Thoracic aorta (tissue), 2 donors: ENCODE results near the gene ASPDH. TPM values are rescaled to one million over a fixed set of nuclear protein-coding genes. Genes with fewer than 3 reads are reported as not detected.

Experiments
- ATAC-seq: fragments of 150-250 bp; one replicate; pipeline ENCODE4 v1.8.0; 2017; ENCODE audit warnings: low read depth; ENCODE audit not compliant: insufficient number of reproducible peaks, low FRiP score
- DNase-seq: peaks from one replicate; pipeline ENCODE4 v3.0.0-alpha.2; 2020; ENCODE audit warnings: low spot score
- H3K27ac ChIP-seq, 2 donors: fragments of 200-600 bp; sonication (generic); 1 replicate in 1 of 2; 2 replicates in 1 of 2; pipeline ENCODE4 v1.5.1; 2016; ENCODE audit warnings: mild to moderate bottlenecking in 2 of 2, moderate library complexity in 2 of 2
- H3K27me3 ChIP-seq: fragments of 200-600 bp; sonication (generic); replicated peaks from 2 replicates; pipeline ENCODE4 v1.6.0; 2016; ENCODE audit warnings: mild to moderate bottlenecking; ENCODE audit not compliant: insufficient read depth
- H3K36me3 ChIP-seq: fragments of 200-600 bp; sonication (generic); one replicate; pipeline ENCODE4 v1.5.1; 2016
- H3K4me1 ChIP-seq, 2 donors: fragments of 200-600 bp; sonication (generic); 1 replicate in 1 of 2; 2 replicates in 1 of 2; pipeline versions ENCODE4 v1.5.1 to v1.6.0; 2016; ENCODE audit warnings: low read depth in 2 of 2, mild to moderate bottlenecking in 1 of 2; ENCODE audit not compliant: control insufficient read depth in 1 of 2
- H3K4me3 ChIP-seq: fragments of 200-600 bp; sonication (generic); 2 replicates; pipeline ENCODE4 v1.5.1; 2016; ENCODE audit warnings: mild to moderate bottlenecking
- H3K9me3 ChIP-seq: fragments of 200-600 bp; sonication (generic); 2 replicates; pipeline ENCODE4 v1.5.1; 2016
- total RNA-seq, 2 donors: library from RNA; depleted of rRNA; stranded (reverse); fragments of >200 nt; gene quantifications; one replicate each; pipeline versions ENCODE4 v1.1.0 to v1.2.3, GENCODE V29; 2016
- TF ChIP-seq, protein P1 (sequence below): fragments of 200-600 bp; sonication (generic); IDR thresholded peaks from one replicate; pipeline ENCODE4 v1.5.1; 2019; ENCODE audit warnings: antibody characterized with exemption

Gene ASPDH
- total RNA-seq, 2 donors from 2014 or later = not detected

DNA sequence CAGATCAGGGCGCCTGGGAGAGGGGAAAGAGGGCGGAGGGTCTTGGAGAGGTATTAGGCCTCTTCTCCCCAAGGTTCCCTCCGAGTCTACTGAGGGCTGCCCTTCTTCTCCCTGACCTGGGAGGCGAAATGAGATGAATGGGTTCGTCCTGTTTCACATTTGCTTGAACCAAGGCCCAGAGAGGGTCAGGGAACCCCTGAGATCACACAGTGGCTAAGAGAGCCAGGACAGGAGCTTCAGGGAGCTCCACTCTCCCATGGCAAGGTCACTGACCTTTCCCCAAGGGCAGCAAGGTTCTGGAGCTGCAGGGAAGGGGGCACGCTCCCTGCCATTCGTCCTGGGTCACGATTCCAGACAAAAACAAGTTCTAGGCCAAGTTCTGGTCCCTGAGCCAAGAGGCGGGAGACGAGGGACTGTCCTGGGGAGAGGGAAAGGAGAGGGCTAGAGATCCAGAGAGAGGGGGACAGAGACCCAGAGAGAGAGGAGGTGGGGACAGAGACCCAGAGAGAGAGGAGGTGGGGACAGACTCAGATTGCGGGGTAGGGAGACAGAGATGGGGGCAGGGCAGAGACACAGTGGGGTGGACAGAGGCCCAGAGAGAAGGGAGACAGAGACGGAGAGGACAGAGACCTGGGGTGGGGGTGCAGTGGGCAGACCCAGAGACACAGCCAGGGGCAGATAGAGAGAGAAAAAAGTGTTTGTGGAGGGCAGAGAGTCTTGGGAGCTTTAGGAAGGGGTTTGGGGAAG lies 541 bp downstream of the ASPDH start:
- no peaks in the 10 kb centered on the region for H3K9me3 ChIP-seq
- DNase-seq (no peak), ATAC-seq (no peak)
- no peaks in the 10 kb centered on the region for H3K27me3 ChIP-seq
- H3K4me3 ChIP-seq = no peak overlapping the region
- TF ChIP-seq, protein P1, sequence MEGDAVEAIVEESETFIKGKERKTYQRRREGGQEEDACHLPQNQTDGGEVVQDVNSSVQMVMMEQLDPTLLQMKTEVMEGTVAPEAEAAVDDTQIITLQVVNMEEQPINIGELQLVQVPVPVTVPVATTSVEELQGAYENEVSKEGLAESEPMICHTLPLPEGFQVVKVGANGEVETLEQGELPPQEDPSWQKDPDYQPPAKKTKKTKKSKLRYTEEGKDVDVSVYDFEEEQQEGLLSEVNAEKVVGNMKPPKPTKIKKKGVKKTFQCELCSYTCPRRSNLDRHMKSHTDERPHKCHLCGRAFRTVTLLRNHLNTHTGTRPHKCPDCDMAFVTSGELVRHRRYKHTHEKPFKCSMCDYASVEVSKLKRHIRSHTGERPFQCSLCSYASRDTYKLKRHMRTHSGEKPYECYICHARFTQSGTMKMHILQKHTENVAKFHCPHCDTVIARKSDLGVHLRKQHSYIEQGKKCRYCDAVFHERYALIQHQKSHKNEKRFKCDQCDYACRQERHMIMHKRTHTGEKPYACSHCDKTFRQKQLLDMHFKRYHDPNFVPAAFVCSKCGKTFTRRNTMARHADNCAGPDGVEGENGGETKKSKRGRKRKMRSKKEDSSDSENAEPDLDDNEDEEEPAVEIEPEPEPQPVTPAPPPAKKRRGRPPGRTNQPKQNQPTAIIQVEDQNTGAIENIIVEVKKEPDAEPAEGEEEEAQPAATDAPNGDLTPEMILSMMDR = no peak
- H3K27ac ChIP-seq = no peak overlapping the region
- H3K36me3 ChIP-seq = no peaks in the 10 kb centered on the region
- peaks cover 7 to 10% of the 10 kb centered on the region in 2 donors for H3K4me1 ChIP-seq

DNA sequence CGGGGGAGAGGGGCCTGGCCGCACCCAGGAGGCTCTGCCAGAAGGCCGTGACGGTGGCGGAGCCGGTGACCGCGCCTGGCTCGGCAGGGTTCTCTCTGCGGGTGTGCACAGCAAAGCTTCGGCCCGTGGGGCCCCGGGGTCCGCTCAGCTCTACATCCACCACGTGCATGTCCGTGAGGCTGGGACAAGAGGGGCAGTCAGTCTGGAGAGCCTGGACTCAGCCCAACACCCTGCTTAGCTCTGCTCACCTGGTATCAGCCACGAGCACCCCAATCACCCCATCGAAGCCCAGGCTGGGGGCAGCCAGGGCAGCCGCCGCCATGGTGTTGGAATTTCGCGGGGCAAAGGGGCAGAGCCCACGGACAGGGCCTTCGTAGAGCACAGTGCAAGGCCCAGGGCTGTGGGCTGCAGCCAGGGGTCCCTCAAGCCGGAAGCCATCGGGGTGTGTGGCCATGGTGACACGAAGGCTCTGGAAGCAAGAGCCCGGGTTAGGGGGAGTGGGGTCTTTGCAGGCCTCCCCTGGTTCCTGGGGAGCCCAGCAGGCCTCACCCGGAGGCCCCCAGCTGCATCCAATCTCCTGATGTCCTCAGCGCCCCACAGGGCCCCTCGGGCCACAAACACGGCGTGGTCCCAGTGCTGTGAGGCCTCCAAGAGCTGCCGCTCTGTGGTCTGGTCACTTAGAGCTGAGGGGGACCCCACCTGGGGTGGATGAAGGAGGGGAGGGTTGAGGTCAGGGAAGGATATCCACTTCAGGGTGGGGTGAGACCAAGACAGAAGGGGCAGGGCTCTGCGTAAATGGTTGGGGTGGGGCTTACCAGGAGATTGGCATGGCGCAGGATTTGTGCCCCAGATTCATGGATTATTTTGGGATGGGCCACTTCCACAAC lies 1.4 kb downstream of the ASPDH start:
- no peak overlapping the region for H3K4me3 ChIP-seq
- DNase-seq = no peak
- no peaks in the 10 kb centered on the region for H3K9me3 ChIP-seq
- peaks cover 7 to 10% of the 10 kb centered on the region in 2 donors for H3K4me1 ChIP-seq
- no peaks in the 10 kb centered on the region for H3K27me3 ChIP-seq
- TF ChIP-seq, protein P1 = no peak
- H3K36me3 ChIP-seq = no peaks in the 10 kb centered on the region
- no peak for ATAC-seq
- no peak overlapping the region for H3K27ac ChIP-seq

DNA sequence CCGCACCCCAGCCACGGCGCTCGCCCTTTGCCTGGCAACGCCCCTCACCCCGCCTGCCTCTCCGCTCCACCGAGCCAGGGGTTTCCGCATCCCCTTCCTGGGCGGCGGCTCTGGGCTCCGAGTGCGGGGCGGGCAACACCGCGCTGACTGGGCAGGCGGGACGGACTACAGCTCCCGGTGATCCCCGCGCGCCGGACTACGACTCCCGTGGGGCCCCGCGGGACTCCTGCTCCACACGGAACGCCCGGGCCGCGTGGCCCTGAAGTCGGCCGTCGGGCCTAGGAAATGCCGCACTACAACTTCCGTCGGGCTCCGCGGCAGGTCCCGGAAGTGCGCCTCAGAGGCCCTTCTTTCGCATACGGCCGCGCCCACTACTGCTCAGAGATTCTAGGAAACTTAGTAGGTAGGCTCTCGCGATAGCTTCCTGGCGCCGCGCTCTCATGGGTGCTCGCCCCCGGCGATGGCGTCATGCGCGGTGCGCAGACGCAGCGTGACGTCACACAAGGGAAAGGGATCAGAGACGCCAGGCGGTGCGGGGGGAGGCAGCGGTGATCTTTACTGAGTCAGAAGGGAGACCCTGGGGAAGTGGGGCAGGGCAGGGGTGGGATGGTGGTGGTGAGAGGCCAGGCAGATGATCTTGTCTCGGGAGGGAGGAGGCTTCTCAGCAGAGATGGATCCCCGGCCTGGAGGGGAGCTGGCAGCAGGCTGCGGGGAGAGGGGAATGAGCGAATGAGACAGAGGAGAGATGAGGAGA lies 2.5 kb downstream of the ASPDH start, which contains the start of gene JOSD2:
Gene JOSD2, minus strand, starts transcription at position 123 of the 754 bp plus-strand sequence. CDS start 760 bp downstream, outside the sequence.
- Histone ChIP-seq H3K27me3 (no peaks in the 10 kb centered on the region), H3K36me3 (no peaks in the 10 kb centered on the region), H3K9me3 (no peaks in the 10 kb centered on the region), H3K4me3 (peak within 1 kb of the TSS; percentile 92), H3K27ac (peak within 1 kb of the TSS; percentile 41 to 53), H3K4me1 (peaks cover 7 to 10% of the 10 kb centered on the region in 2 donors)
- ATAC-seq = peak; percentile 93
- peak; percentile 99 for DNase-seq
- TF ChIP-seq, protein P1 = no peak

DNA sequence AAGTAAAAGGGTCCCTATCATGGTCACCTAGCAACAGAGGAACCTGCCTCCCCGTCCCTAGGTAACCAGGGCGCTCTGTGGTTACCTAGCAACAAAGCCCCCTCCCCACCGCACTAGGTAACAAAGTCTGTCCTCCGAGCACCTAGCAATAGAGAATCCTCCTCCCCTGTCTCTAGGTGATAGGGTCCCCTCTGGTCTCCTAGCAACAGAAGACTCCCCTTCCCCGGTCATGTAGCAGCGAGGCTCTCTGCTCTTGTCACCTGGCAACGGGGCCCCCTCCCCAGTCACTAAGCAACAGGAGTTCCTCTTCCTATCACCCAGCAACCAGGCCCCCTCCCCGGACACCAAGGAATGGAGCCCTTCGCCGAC lies 3.0 kb downstream of the ASPDH start:
- peaks cover 7 to 10% of the 10 kb centered on the region in 2 donors for H3K4me1 ChIP-seq
- DNase-seq (no peak), ATAC-seq (peak; percentile 4)
- H3K9me3 ChIP-seq = no peaks in the 10 kb centered on the region
- no peaks in the 10 kb centered on the region for H3K27me3 ChIP-seq
- no peaks in the 10 kb centered on the region for H3K36me3 ChIP-seq
- H3K27ac ChIP-seq = peak overlapping the region; percentile 41 to 53
- peak overlapping the region; percentile 92 for H3K4me3 ChIP-seq
- TF ChIP-seq, protein P1 = no peak
